ENCODE results near the gene NUBP1. TPM values are rescaled to one million over a fixed set of nuclear protein-coding genes. Genes with fewer than 3 reads are reported as not detected.

NUBP1 gene
- total RNA-seq = 18.4 and 29.2 TPM in 2 replicates

DNA sequence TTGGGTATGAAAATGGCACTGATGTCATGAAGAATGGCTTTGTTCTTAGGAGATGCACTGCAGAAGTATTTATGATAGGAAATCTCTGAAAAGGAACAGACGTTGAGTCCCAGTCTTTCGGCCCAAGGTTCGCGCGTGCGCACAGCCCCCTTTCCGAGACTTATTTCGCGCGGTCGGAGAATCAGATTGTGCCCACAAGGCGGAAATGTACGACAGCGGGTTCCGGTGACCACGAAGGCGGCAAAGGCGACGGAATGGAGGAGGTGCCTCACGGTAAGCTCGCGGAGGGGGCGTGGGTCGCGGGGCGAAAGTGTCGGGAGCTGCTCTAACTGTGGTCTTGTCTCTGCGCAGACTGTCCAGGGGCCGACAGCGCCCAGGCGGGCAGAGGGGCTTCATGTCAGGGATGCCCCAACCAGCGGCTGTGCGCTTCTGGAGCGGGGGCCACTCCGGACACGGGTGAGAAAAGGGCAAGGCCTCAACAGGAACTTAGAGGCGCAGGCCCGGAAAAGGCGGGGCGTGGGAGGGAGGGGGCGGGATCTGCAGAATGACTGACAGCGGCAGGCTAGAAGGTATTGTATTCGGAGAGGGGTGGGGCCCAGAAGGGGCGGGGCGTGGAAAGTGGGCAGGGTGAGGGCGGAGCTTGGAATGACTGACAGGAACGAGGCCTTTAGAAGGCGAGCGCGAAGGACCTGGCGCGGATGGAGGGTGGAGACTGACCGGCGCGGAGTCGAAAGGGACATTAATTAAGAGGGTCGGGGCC, at the start of gene NUBP1:
NUBP1 (plus strand) TSS at position 233 of the 760 bp plus-strand sequence; CDS start at position 255, 22 bp downstream.

DNA sequence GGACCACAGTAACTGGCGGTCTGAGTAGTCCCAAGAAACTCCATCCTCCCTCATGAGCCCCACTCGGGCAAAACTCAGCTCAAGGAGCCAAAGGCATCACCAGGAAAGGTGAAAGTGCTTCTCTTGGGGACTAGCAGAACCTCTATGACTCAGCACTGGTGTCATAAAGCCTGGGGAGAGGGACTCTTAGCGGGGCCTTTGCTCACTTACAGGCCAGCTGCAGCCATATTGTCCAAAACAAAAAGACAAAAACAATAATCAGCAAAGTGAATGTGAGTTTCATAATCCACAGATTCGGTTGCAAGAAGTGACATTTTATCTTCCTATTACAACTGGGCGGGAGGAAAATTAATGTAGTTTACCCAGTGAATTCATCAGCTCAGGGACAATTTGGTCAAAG, 48.8 kb upstream of the NUBP1 start, which contains the start of gene TEKT5:
TEKT5 (minus strand) TSS at position 101 of the 400 bp plus-strand sequence; CDS start at position 44, 57 bp downstream.

DNA sequence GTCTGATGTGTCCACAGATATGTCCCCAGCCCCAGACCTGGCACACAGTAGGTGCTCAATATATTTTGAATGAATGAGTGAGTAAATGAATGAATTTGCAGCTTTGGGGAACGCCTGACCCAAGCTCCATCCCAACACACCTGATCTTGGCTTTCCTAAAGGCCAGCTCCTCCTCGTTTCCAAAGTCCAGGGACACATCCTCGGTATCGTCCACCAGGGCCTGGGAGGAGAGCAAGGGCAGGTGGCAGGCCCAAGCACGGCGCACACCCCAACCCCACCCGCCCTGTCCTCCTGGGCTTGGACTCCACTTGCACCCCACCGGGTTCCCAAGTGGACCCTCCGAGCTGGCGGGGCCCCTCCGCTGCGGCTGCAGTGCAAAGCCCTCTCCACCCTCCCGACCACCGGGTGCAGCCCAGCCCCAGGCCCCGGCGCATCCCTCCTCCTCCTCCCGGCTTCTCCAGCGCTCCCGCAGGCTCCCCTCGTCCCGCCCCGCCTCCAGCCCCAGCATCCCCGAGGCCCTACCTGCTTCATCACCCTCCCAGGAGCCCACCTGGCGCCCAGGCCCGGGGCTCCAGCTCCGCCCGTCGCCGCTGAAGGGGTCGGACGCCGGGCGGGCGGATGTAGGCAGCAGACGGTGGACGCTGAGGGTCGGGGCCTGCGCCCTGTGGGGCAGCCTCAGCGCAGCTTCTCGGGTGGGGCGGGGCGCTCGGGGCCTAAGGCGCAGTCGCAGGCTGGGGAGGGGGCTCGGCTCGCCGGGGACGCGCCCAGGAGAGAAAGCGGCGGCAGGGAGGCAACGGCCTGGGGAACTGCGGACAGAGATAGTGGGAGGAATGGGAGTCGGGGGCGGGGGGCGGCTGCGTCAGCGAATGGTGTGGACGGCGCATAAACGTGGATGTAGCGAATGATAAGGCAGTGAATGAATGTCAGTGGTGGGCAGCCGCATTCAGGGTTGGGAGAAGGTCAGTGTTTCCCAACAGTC, 74.6 kb downstream of the NUBP1 start, which contains the start of gene TVP23A:
TVP23A (minus strand) TSS at position 832 of the 979 bp plus-strand sequence; CDS start at position 531, 301 bp downstream.

Other genes with a start within 250 kb of the NUBP1 start
- 9.7 and 23.0 TPM in 2 replicates for gene EMP2, start 163.2 kb upstream of the NUBP1 start, total RNA-seq
- gene TEKT5, start 48.9 kb upstream of the NUBP1 start, total RNA-seq = not detected in 2 replicates
- 0.12 TPM in 1 of 2 replicates, not detected in the other for gene TVP23A, start 75.0 kb downstream of the NUBP1 start, total RNA-seq
- gene CIITA, start 133.4 kb downstream of the NUBP1 start, total RNA-seq = under 0.01 and 0.22 TPM in 2 replicates
- 45.5 and 52.0 TPM in 2 replicates for gene DEXI, start 198.6 kb downstream of the NUBP1 start, total RNA-seq
- gene CLEC16A, start 200.7 kb downstream of the NUBP1 start, total RNA-seq = 19.4 and 20.1 TPM in 2 replicates